Muscle layer of duodenum (tissue), 2 donors: Measurements from ENCODE around the gene PDSS2.

ENCODE experiments used
- H3K27ac ChIP-seq: one replicate; pipeline ENCODE4 v1.7.0; 2013; ENCODE audit warnings: mild to moderate bottlenecking, low read length
- H3K27me3 ChIP-seq: one replicate; pipeline ENCODE4 v1.7.0; 2013; ENCODE audit warnings: low read depth, mild to moderate bottlenecking, control low read depth, low read length
- H3K36me3 ChIP-seq, 2 donors: one replicate each; pipeline ENCODE4 v1.7.0; 2013; ENCODE audit warnings: low read length in 2 of 2, control low read depth in 1 of 2, mild to moderate bottlenecking in 1 of 2; ENCODE audit not compliant: insufficient read depth in 2 of 2, control insufficient read depth in 1 of 2
- H3K4me1 ChIP-seq, 2 donors: one replicate each; pipeline ENCODE4 v1.7.0; 2013; ENCODE audit warnings: low read length in 2 of 2, mild to moderate bottlenecking in 2 of 2, control low read depth in 1 of 2, moderate library complexity in 1 of 2; ENCODE audit not compliant: insufficient read depth in 2 of 2, control insufficient read depth in 1 of 2
- H3K4me3 ChIP-seq, 2 donors: one replicate each; pipeline ENCODE4 v1.7.0; 2013; ENCODE audit warnings: low read length in 2 of 2, low read depth in 1 of 2, mild to moderate bottlenecking in 1 of 2
- H3K9me3 ChIP-seq, 2 donors: one replicate each; pipeline ENCODE4 v1.7.0; 2013; ENCODE audit warnings: low read length in 2 of 2, control low read depth in 1 of 2, mild to moderate bottlenecking in 1 of 2; ENCODE audit not compliant: control insufficient read depth in 1 of 2
- donor health status: healthy.

Gene PDSS2

DNA sequence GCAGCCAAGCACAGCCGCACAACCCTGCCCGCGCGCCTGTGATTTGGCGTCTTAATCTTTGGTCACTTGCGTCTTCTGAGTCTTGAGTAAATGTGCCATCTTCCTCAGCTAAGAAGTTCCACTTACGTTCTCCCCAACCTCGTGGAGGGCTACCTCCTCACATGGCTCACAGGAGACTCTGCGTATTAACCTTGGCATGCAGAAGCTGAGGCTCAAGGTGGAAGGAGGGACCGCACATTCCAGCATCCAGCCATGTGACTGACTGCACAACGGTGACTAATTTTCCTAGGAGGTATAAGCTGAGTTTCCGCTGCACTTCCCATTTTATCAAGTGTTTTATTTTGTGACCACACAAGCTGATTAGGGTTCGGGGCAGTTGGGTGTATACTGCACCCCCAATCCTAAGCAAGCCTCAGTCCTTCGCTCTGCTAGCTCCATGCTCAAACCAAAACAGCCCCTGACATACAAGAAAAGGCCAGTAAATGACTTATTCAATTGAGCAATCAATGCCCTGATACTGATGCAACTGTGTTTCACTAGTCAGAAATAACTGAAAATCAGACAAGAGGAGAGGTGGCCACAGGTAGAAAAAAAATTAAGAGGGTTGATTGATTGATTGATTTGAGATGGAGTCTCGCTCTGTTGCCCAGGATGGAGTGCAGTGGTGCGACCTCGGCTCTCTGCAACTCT is 351.0 kb downstream of the PDSS2 start:
- Histone ChIP-seq H3K4me3 (no peak overlapping the region), H3K27me3 (no peaks in the 10 kb centered on the region), H3K36me3 (no peaks in the 10 kb centered on the region), H3K9me3 (no peaks in the 10 kb centered on the region), H3K4me1 (peaks cover 0 to 1% of the 10 kb centered on the region in 2 donors), H3K27ac (no peak overlapping the region)

GRCh38 chr6:107107791-107108190 is 351.6 kb downstream of the PDSS2 start:
- Histone ChIP-seq H3K27ac (no peak overlapping the region), H3K36me3 (no peaks in the 10 kb centered on the region), H3K4me3 (no peak overlapping the region), H3K27me3 (no peaks in the 10 kb centered on the region), H3K9me3 (no peaks in the 10 kb centered on the region), H3K4me1 (no peaks in the 10 kb centered on the region)

- Histone ChIP-seq H3K27ac (no peak overlapping the region), H3K4me1 (no peaks in the 10 kb centered on the region), H3K4me3 (no peak overlapping the region), H3K9me3 (no peaks in the 10 kb centered on the region), H3K27me3 (no peaks in the 10 kb centered on the region), H3K36me3 (no peaks in the 10 kb centered on the region)
Measured at GRCh38 chr6:107106165-107106564, 353.2 kb downstream of the PDSS2 start.

GRCh38 chr6:107105511-107106116 is 353.8 kb downstream of the PDSS2 start:
- no peaks in the 10 kb centered on the region for H3K27me3 ChIP-seq
- H3K9me3 ChIP-seq = no peaks in the 10 kb centered on the region
- H3K4me3 ChIP-seq = no peak overlapping the region
- no peak overlapping the region for H3K27ac ChIP-seq
- no peaks in the 10 kb centered on the region for H3K4me1 ChIP-seq
- H3K36me3 ChIP-seq = no peaks in the 10 kb centered on the region

- H3K9me3 ChIP-seq = no peaks in the 10 kb centered on the region
- no peaks in the 10 kb centered on the region for H3K27me3 ChIP-seq
- H3K4me1 ChIP-seq = no peaks in the 10 kb centered on the region
- no peaks in the 10 kb centered on the region for H3K36me3 ChIP-seq
- H3K4me3 ChIP-seq = no peak overlapping the region
- H3K27ac ChIP-seq = no peak overlapping the region
Measured at GRCh38 chr6:107103082-107103481, 356.3 kb downstream of the PDSS2 start.
